ENCODE data around the gene ERG28. TPM values are rescaled to one million over a fixed set of nuclear protein-coding genes. Genes with fewer than 3 reads are reported as not detected.

ERG28 gene
- total RNA-seq, 1 experiment from 2014 or later, result 48.8 TPM

GRCh38 chr14:75673345-75674035, 12.8 kb upstream of the ERG28 start:
- H3K9ac ChIP-seq (ENCODE audit: low read length), result no peak overlapping the region
- H3K27me3 ChIP-seq (ENCODE audit: low read length), result no peaks in the 10 kb centered on the region
- no peak overlapping the region for H3K4me3 ChIP-seq (ENCODE audit: low read length)
- H3K27ac ChIP-seq (ENCODE audit: low read length), result no peak overlapping the region
- peaks cover 33% of the 10 kb centered on the region for H3K36me3 ChIP-seq (ENCODE audit: insufficient read depth, low read length)
- H3K9me2 ChIP-seq (replicated peaks; ENCODE audit: insufficient read depth, low read length), result no peaks in the 10 kb centered on the region
- H2AFZ ChIP-seq (ENCODE audit: low read length), result no peak overlapping the region
- peaks cover 64% of the 10 kb centered on the region for H3K79me2 ChIP-seq (ENCODE audit: low read length)
- no peaks in the 10 kb centered on the region for H4K20me1 ChIP-seq (ENCODE audit: insufficient read depth, low read depth, low read length)
- no peaks in the 10 kb centered on the region for H3K9me3 ChIP-seq (ENCODE audit: low read length)
- DNase-seq, result no peak
- H3K4me2 ChIP-seq (ENCODE audit: low read depth, low read length, poor library complexity, severe bottlenecking), result no peak overlapping the region
- H3K4me1 ChIP-seq (ENCODE audit: low read length), result peaks cover 14% of the 10 kb centered on the region

DNA sequence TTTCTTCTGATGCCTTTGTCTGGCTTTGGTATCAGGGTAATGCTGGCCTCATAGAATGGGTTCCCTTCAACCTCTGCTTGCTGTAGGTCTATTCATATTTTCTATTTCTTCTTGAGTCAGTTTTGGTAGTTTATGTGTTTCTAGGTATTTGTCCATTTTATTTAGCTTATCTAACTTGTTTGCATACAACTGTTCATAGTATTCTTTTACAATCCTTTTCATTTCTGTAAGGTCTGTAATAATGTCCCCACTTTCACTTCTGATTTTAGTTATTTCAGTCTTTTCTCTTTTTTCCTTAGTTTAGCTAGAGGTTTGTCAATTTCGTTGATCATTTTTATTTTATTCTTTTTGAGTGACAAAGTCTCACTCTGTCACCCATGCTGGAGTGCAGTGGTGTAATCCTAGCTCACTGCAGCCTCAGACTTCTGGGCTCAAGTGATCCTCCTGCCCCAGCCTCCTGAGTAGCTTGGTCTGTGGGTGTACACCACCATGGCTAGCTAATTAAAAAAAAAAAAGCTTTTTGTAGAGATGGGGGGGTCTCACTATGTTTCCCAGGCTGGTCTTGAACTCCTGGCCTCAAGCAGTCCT, 12.0 kb upstream of the ERG28 start:
- Histone ChIP-seq H3K9me3 (ENCODE audit: low read length) (no peaks in the 10 kb centered on the region), H4K20me1 (ENCODE audit: insufficient read depth, low read depth, low read length) (no peaks in the 10 kb centered on the region), H3K79me2 (ENCODE audit: low read length) (peaks cover 56% of the 10 kb centered on the region), H3K36me3 (ENCODE audit: insufficient read depth, low read length) (peaks cover 37% of the 10 kb centered on the region), H3K4me1 (ENCODE audit: low read length) (peaks cover 11% of the 10 kb centered on the region), H3K27me3 (ENCODE audit: low read length) (no peaks in the 10 kb centered on the region), H3K9me2 (replicated peaks; ENCODE audit: insufficient read depth, low read length) (no peaks in the 10 kb centered on the region), H3K4me2 (ENCODE audit: low read depth, low read length, poor library complexity, severe bottlenecking) (no peak overlapping the region), H3K27ac (ENCODE audit: low read length) (no peak overlapping the region), H3K4me3 (ENCODE audit: low read length) (no peak overlapping the region), H2AFZ (ENCODE audit: low read length) (no peak overlapping the region), H3K9ac (ENCODE audit: low read length) (no peak overlapping the region)
- DNase-seq, result no peak

- Histone ChIP-seq H4K20me1 (ENCODE audit: insufficient read depth, low read depth, low read length) (no peaks in the 10 kb centered on the region), H3K27me3 (ENCODE audit: low read length) (no peaks in the 10 kb centered on the region), H2AFZ (ENCODE audit: low read length) (no peak overlapping the region), H3K4me3 (ENCODE audit: low read length) (no peak overlapping the region), H3K27ac (ENCODE audit: low read length) (no peak overlapping the region), H3K4me2 (ENCODE audit: low read depth, low read length, poor library complexity, severe bottlenecking) (no peak overlapping the region), H3K36me3 (ENCODE audit: insufficient read depth, low read length) (peaks cover 54% of the 10 kb centered on the region), H3K9me2 (replicated peaks; ENCODE audit: insufficient read depth, low read length) (no peaks in the 10 kb centered on the region), H3K79me2 (ENCODE audit: low read length) (peaks cover 56% of the 10 kb centered on the region), H3K9me3 (ENCODE audit: low read length) (no peaks in the 10 kb centered on the region), H3K9ac (ENCODE audit: low read length) (no peak overlapping the region), H3K4me1 (ENCODE audit: low read length) (peaks cover 14% of the 10 kb centered on the region)
- no peak for DNase-seq
Measured at GRCh38 chr14:75667099-75667765, 6.6 kb upstream of the ERG28 start.

DNA sequence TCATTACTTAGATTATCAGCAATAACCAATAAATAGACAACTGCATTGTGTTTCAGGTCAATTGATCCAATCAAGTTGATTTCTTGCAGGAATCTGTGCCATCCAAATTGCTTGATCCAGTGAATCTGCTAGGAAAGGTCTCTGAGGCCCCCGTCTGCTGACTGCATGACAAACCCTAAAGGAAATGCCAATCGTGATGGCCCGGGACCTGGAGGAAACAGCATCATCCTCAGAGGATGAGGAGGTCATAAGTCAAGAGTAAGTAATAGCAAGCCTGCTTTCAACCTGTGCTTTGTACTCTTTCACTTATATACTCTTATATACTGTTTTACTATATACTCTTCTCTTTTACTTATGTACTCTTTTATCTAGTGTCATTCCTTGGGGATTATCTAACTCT, 2.3 kb upstream of the ERG28 start:
- Histone ChIP-seq H4K20me1 (ENCODE audit: insufficient read depth, low read depth, low read length) (no peaks in the 10 kb centered on the region), H3K27ac (ENCODE audit: low read length) (no peak overlapping the region), H3K4me2 (ENCODE audit: low read depth, low read length, poor library complexity, severe bottlenecking) (peak overlapping the region; percentile 74), H3K79me2 (ENCODE audit: low read length) (peaks cover 78% of the 10 kb centered on the region), H3K4me3 (ENCODE audit: low read length) (no peak overlapping the region), H3K36me3 (ENCODE audit: insufficient read depth, low read length) (peaks cover 21% of the 10 kb centered on the region; the same call in 1 of the 2 replicates), H3K9me3 (ENCODE audit: low read length) (no peaks in the 10 kb centered on the region), H3K27me3 (ENCODE audit: low read length) (no peaks in the 10 kb centered on the region), H3K9ac (ENCODE audit: low read length) (no peak overlapping the region), H3K9me2 (replicated peaks; ENCODE audit: insufficient read depth, low read length) (no peaks in the 10 kb centered on the region), H2AFZ (ENCODE audit: low read length) (no peak overlapping the region), H3K4me1 (ENCODE audit: low read length) (peaks cover 30% of the 10 kb centered on the region)
- DNase-seq, result no peak

DNA sequence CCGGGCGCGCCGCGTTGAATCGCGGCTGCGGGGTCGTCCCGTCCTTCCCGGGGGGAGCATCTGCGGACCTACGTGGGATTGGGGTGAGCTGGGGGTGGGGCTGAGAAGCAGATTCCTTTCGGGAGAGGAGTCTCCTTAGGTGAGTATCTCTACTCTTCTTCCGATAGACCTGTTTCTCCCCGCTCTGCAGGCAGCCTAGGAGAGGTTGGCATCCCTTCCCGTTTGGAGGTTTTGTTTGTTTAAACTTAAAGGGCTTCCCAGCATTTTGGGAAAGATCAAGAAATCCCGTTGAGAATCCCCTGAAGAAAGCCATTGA, 781 bp upstream of the ERG28 start:
- Histone ChIP-seq H3K4me3 (ENCODE audit: low read length) (peak overlapping the region; percentile 79), H3K36me3 (ENCODE audit: insufficient read depth, low read length) (peaks cover 10% of the 10 kb centered on the region; the same call in 1 of the 2 replicates), H3K9ac (ENCODE audit: low read length) (peak overlapping the region; percentile 81), H3K9me3 (ENCODE audit: low read length) (no peaks in the 10 kb centered on the region), H3K4me1 (ENCODE audit: low read length) (peaks cover 30% of the 10 kb centered on the region), H2AFZ (ENCODE audit: low read length) (peak overlapping the region; percentile 62), H4K20me1 (ENCODE audit: insufficient read depth, low read depth, low read length) (no peaks in the 10 kb centered on the region), H3K4me2 (ENCODE audit: low read depth, low read length, poor library complexity, severe bottlenecking) (peak overlapping the region; percentile 74), H3K27me3 (ENCODE audit: low read length) (no peaks in the 10 kb centered on the region), H3K9me2 (replicated peaks; ENCODE audit: insufficient read depth, low read length) (no peaks in the 10 kb centered on the region), H3K79me2 (ENCODE audit: low read length) (peaks cover 79% of the 10 kb centered on the region), H3K27ac (ENCODE audit: low read length) (peak overlapping the region; percentile 24)
- DNase-seq, result no peak

DNA sequence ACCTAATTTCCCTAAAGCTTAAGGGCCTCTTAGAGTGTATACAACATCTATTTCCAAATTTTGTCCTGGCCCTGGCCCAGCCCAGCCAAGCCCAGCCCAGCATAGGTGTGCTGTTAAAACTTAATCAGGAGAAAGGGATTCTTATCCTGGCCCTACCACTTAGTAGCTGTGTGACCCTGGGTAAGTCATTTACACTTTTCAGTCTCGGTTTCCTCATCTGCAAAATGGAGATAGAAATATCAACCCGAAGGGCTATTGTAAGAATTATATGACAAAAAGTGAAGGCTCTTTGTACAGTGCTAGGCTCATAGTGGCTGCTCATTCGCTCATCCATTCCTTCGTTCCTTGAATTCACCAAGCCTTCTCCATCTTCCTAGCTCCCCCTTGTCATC, 442 bp downstream of the ERG28 start:
- Histone ChIP-seq H3K27me3 (ENCODE audit: low read length) (no peaks in the 10 kb centered on the region), H3K36me3 (ENCODE audit: insufficient read depth, low read length) (peaks cover 10% of the 10 kb centered on the region; the same call in 1 of the 2 replicates), H3K9me3 (ENCODE audit: low read length) (no peaks in the 10 kb centered on the region), H3K4me1 (ENCODE audit: low read length) (peaks cover 30% of the 10 kb centered on the region), H3K4me2 (ENCODE audit: low read depth, low read length, poor library complexity, severe bottlenecking) (peak overlapping the region; percentile 83), H2AFZ (ENCODE audit: low read length) (peak overlapping the region; percentile 18; the same call in 1 of the 2 replicates), H3K4me3 (ENCODE audit: low read length) (peak overlapping the region; percentile 79), H3K27ac (ENCODE audit: low read length) (peak overlapping the region; percentile 52), H4K20me1 (ENCODE audit: insufficient read depth, low read depth, low read length) (no peaks in the 10 kb centered on the region), H3K9me2 (replicated peaks; ENCODE audit: insufficient read depth, low read length) (no peaks in the 10 kb centered on the region), H3K79me2 (ENCODE audit: low read length) (peaks cover 71% of the 10 kb centered on the region), H3K9ac (ENCODE audit: low read length) (peak overlapping the region; percentile 81)
- DNase-seq, result peak; percentile 57

GRCh38 chr14:75658957-75659356, 1.7 kb downstream of the ERG28 start:
- Histone ChIP-seq H3K36me3 (ENCODE audit: insufficient read depth, low read length) (peaks cover 5% of the 10 kb centered on the region; the same call in 1 of the 2 replicates), H3K4me1 (ENCODE audit: low read length) (peaks cover 30% of the 10 kb centered on the region), H3K9ac (ENCODE audit: low read length) (no peak overlapping the region), H3K79me2 (ENCODE audit: low read length) (peaks cover 58% of the 10 kb centered on the region), H4K20me1 (ENCODE audit: insufficient read depth, low read depth, low read length) (no peaks in the 10 kb centered on the region), H3K9me2 (replicated peaks; ENCODE audit: insufficient read depth, low read length) (no peaks in the 10 kb centered on the region), H3K27me3 (ENCODE audit: low read length) (no peaks in the 10 kb centered on the region), H3K4me3 (ENCODE audit: low read length) (no peak overlapping the region), H3K9me3 (ENCODE audit: low read length) (no peaks in the 10 kb centered on the region), H3K27ac (ENCODE audit: low read length) (no peak overlapping the region), H3K4me2 (ENCODE audit: low read depth, low read length, poor library complexity, severe bottlenecking) (peak overlapping the region; percentile 83), H2AFZ (ENCODE audit: low read length) (no peak overlapping the region)
- DNase-seq, result no peak

DNA sequence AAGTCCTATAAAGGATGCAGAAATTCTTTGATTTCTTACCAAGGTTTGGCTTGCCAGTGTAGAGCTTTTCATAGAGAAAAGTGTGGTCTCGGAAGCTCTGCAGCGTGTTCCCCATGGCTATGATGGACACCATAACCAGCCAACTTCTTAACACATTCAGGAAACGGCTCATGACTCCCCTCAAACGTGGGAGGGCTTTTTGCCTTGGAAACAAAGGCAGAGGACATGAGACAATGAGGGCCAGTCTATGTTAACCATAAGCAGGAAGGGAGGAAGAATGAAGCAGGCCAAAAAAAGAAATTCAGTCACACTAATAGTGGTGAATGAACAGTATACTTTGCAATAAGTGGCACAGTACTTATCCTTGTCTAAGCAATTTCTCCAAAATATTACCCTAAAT, 3.3 kb downstream of the ERG28 start:
- Histone ChIP-seq H3K36me3 (ENCODE audit: insufficient read depth, low read length) (peaks cover 9% of the 10 kb centered on the region; the same call in 1 of the 2 replicates), H3K9me2 (replicated peaks; ENCODE audit: insufficient read depth, low read length) (no peaks in the 10 kb centered on the region), H4K20me1 (ENCODE audit: insufficient read depth, low read depth, low read length) (no peaks in the 10 kb centered on the region), H3K4me1 (ENCODE audit: low read length) (peaks cover 23% of the 10 kb centered on the region), H3K9ac (ENCODE audit: low read length) (no peak overlapping the region), H3K79me2 (ENCODE audit: low read length) (peaks cover 45% of the 10 kb centered on the region), H3K27ac (ENCODE audit: low read length) (no peak overlapping the region), H2AFZ (ENCODE audit: low read length) (no peak overlapping the region), H3K4me3 (ENCODE audit: low read length) (no peak overlapping the region), H3K9me3 (ENCODE audit: low read length) (no peaks in the 10 kb centered on the region), H3K27me3 (ENCODE audit: low read length) (no peaks in the 10 kb centered on the region), H3K4me2 (ENCODE audit: low read depth, low read length, poor library complexity, severe bottlenecking) (no peak overlapping the region)
- DNase-seq, result no peak
